ENCODE measurements around the gene RPL7L1. TPM values are rescaled to one million over a fixed set of nuclear protein-coding genes. Genes with fewer than 3 reads are reported as not detected.

The RPL7L1 gene
- total RNA-seq, 4 donors from 2014 or later = 66.8 to 82.2 (median 76.9) TPM

GRCh38 chr6:42938987-42939809 is 59.8 kb downstream of the RPL7L1 start:
- TF ChIP-seq POLR2AphosphoS5 (IDR thresholded peaks at IDR 0.05) = no peak
- TF ChIP-seq CTCF (IDR thresholded peaks at IDR 0.05) = no peak
- TF ChIP-seq EP300 (IDR thresholded peaks at IDR 0.05) = no peak
- no peak for TF ChIP-seq POLR2A (IDR thresholded peaks at IDR 0.05; ENCODE audit: low read depth)
- no peaks in the 10 kb centered on the region for H3K27me3 ChIP-seq
- no peaks in the 10 kb centered on the region for H3K9me3 ChIP-seq
- 85% methylated on average over 9 of the region's 9 CpGs for WGBS
- H3K4me1 ChIP-seq = no peaks in the 10 kb centered on the region
- no peak overlapping the region for H3K27ac ChIP-seq (replicated peaks in 1 of 4)
- intact Hi-C loops (cut with DNase I) = no loop called here
- no peak overlapping the region for H3K4me3 ChIP-seq
- H3K36me3 ChIP-seq = peaks cover 32 to 97% (median 65%) of the 10 kb centered on the region in 4 donors
- DNase-seq (ENCODE audit: extremely low spot score) = no peak

Other genes with a start within 250 kb of the RPL7L1 start
- gene PRPH2, start 157.0 kb upstream of the RPL7L1 start, total RNA-seq = 1 to 10 TPM in 2 of 4 donors, under 1 TPM in 2; 0.42 to 2.0 (median 0.90) TPM
- gene TBCC, start 133.5 kb upstream of the RPL7L1 start, total RNA-seq = 10 to 100 TPM; 33.2 to 41.9 (median 38.5) TPM
- gene BICRAL, start 97.6 kb upstream of the RPL7L1 start, total RNA-seq = 10 to 100 TPM; 18.2 to 27.9 (median 23.4) TPM
- gene PTCRA, start 36.4 kb downstream of the RPL7L1 start, total RNA-seq = under 1 TPM in 1 of 4 donors, not detected in 3; 0.50 TPM
- gene CNPY3, start 49.9 kb downstream of the RPL7L1 start, total RNA-seq = 10 to 100 TPM; 24.5 to 39.6 (median 34.3) TPM
- gene GNMT, start 81.1 kb downstream of the RPL7L1 start, total RNA-seq = 1 to 10 TPM in 3 of 4 donors, not detected in 1; 2.3 to 4.5 (median 3.6) TPM
- gene PEX6, start 99.6 kb downstream of the RPL7L1 start, total RNA-seq = 10 to 100 TPM; 13.4 to 31.3 (median 21.8) TPM
- gene PPP2R5D, start 105.0 kb downstream of the RPL7L1 start, total RNA-seq = 10 to 100 TPM; 35.3 to 48.2 (median 42.4) TPM
- gene MEA1, start 134.3 kb downstream of the RPL7L1 start, total RNA-seq = 10 to 100 TPM; 51.5 to 71.2 (median 62.8) TPM
- gene KLHDC3, start 134.6 kb downstream of the RPL7L1 start, total RNA-seq = 100 to 1,000 TPM in 2 of 4 donors, 10 to 100 TPM in 2; 88.0 to 175 (median 98.1) TPM
- 10 to 100 TPM; 43.2 to 65.2 (median 51.4) TPM for gene RRP36, start 142.0 kb downstream of the RPL7L1 start, total RNA-seq
- gene CUL7, start 174.2 kb downstream of the RPL7L1 start, total RNA-seq = 10 to 100 TPM in 3 of 4 donors, 1 to 10 TPM in 1; 8.4 to 19.6 (median 14.4) TPM
- 10 to 100 TPM; 25.2 to 43.6 (median 28.1) TPM for gene MRPL2, start 179.8 kb downstream of the RPL7L1 start, total RNA-seq
- 10 to 100 TPM; 22.9 to 37.4 (median 27.4) TPM for gene KLC4, start 180.0 kb downstream of the RPL7L1 start, total RNA-seq
- 10 to 100 TPM in 1 of 4 donors, 1 to 10 TPM in 3; 6.8 to 10.8 (median 8.0) TPM for gene PTK7, start 196.7 kb downstream of the RPL7L1 start, total RNA-seq

All from esophagus muscularis mucosa (tissue), 4 donors.